ENCODE data around the gene DNM3.

The DNM3 gene

GRCh38 chr1:172269084-172269483 is 427.8 kb downstream of the DNM3 start:
- no peak for TF ChIP-seq CTCF (IDR thresholded peaks at IDR 0.05; ENCODE audit: extremely low read depth, insufficient read depth, missing control alignments)
- DNase-seq (ENCODE audit: low spot score): no peak
- in situ Hi-C loops (cut with MboI; ENCODE audit: low pct_unique_long_range_greater_than_20kb, low sequenced_read_pairs, unreplicated experiment): no loop called here

- no peak for TF ChIP-seq CTCF (IDR thresholded peaks at IDR 0.05; ENCODE audit: extremely low read depth, insufficient read depth, missing control alignments)
- in situ Hi-C loops (cut with MboI; ENCODE audit: low pct_unique_long_range_greater_than_20kb, low sequenced_read_pairs, unreplicated experiment): no loop called here
- DNase-seq (ENCODE audit: low spot score): no peak
These were observed 428.3 kb downstream of the DNM3 start for GRCh38 chr1:172269644-172270043.

GRCh38 chr1:172270605-172271004 is 429.3 kb downstream of the DNM3 start:
- no peak for DNase-seq (ENCODE audit: low spot score)
- in situ Hi-C loops (cut with MboI; ENCODE audit: low pct_unique_long_range_greater_than_20kb, low sequenced_read_pairs, unreplicated experiment): no loop called here
- no peak for TF ChIP-seq CTCF (IDR thresholded peaks at IDR 0.05; ENCODE audit: extremely low read depth, insufficient read depth, missing control alignments)

- in situ Hi-C loops (cut with MboI; ENCODE audit: low pct_unique_long_range_greater_than_20kb, low sequenced_read_pairs, unreplicated experiment): no loop called here
- no peak for TF ChIP-seq CTCF (IDR thresholded peaks at IDR 0.05; ENCODE audit: extremely low read depth, insufficient read depth, missing control alignments)
- DNase-seq (ENCODE audit: low spot score): no peak
These were observed 430.8 kb downstream of the DNM3 start for GRCh38 chr1:172272087-172272486.

GRCh38 chr1:172273647-172274396 is 432.5 kb downstream of the DNM3 start:
- no peak for TF ChIP-seq CTCF (IDR thresholded peaks at IDR 0.05; ENCODE audit: extremely low read depth, insufficient read depth, missing control alignments)
- in situ Hi-C loops (cut with MboI; ENCODE audit: low pct_unique_long_range_greater_than_20kb, low sequenced_read_pairs, unreplicated experiment): no loop called here
- no peak for DNase-seq (ENCODE audit: low spot score)

GRCh38 chr1:172275478-172275877 is 434.2 kb downstream of the DNM3 start:
- in situ Hi-C loops (cut with MboI; ENCODE audit: low pct_unique_long_range_greater_than_20kb, low sequenced_read_pairs, unreplicated experiment): no loop called here
- no peak for TF ChIP-seq CTCF (IDR thresholded peaks at IDR 0.05; ENCODE audit: extremely low read depth, insufficient read depth, missing control alignments)

More at GRCh38 chr1:172275478-172275877, 434.2 kb downstream of the DNM3 start:
- DNase-seq (ENCODE audit: low spot score): no peak

Measured in GM13977 (cell line).